Natural killer cell (primary cell): ENCODE data around the gene ANO8. TPM values are rescaled to one million over a fixed set of nuclear protein-coding genes. Genes with fewer than 3 reads are reported as not detected.

Experiments used
- ATAC-seq, 3 donors: fragments of 150-1000 bp in 2 of 3; fragments of 200-7000 bp in 1 of 3; cut with Tn5 transposase; 1 replicate in 1 of 3; 2 replicates in 2 of 3; pipeline ENCODE4 v1.10.0; 2021; ENCODE audit warnings: mild to moderate bottlenecking in 2 of 3, moderate library complexity in 2 of 3
- DNase-seq, 2 donors: peaks; one replicate each; pipeline versions ENCODE4 v3.0.0 to v3.0.0-alpha.2; 2013 to 2021; ENCODE audit warnings: mixed read lengths in 1 of 2
- H3K27ac ChIP-seq: one replicate; pipeline ENCODE4 v1.5.1; 2013; ENCODE audit warnings: mild to moderate bottlenecking, low read length
- H3K27me3 ChIP-seq: one replicate; pipeline ENCODE4 v1.6.1; 2013; ENCODE audit warnings: low read length; ENCODE audit not compliant: control insufficient read depth, insufficient read depth
- H3K36me3 ChIP-seq: one replicate; pipeline ENCODE4 v1.6.1; 2013; ENCODE audit warnings: low read length; ENCODE audit not compliant: control insufficient read depth, insufficient read depth
- H3K4me1 ChIP-seq: one replicate; pipeline ENCODE4 v1.6.1; 2013; ENCODE audit warnings: low read length; ENCODE audit not compliant: control insufficient read depth, insufficient read depth
- H3K4me3 ChIP-seq: one replicate; pipeline ENCODE4 v1.5.1; 2013; ENCODE audit warnings: low read length
- H3K9me3 ChIP-seq: one replicate; pipeline ENCODE4 v1.6.1; 2013; ENCODE audit warnings: low read length; ENCODE audit not compliant: control insufficient read depth, insufficient read depth
- H3K27ac Mint-ChIP-seq, 2 donors: one replicate each; pipeline ENCODE4 v1.8.0; 2022; ENCODE audit warnings: mild to moderate bottlenecking in 2 of 2, mixed read lengths in 2 of 2, moderate library complexity in 1 of 2
- H3K27me3 Mint-ChIP-seq, 2 donors: one replicate each; pipeline ENCODE4 v1.8.0; 2022; ENCODE audit warnings: low read depth in 2 of 2, mixed read lengths in 2 of 2
- H3K36me3 Mint-ChIP-seq: one replicate; pipeline ENCODE4 v1.8.0; 2022; ENCODE audit warnings: mixed read lengths
- H3K4me1 Mint-ChIP-seq, 2 donors: one replicate each; pipeline ENCODE4 v1.8.0; 2022; ENCODE audit warnings: mixed read lengths in 2 of 2
- H3K4me3 Mint-ChIP-seq: one replicate; pipeline ENCODE4 v1.8.0; 2022; ENCODE audit warnings: mild to moderate bottlenecking, moderate library complexity, mixed read lengths
- H3K9me3 Mint-ChIP-seq, 2 donors: one replicate each; pipeline ENCODE4 v1.8.0; 2022; ENCODE audit warnings: mixed read lengths in 2 of 2
- CTCF ChIP-seq: fragments of 200-600 bp; IDR thresholded peaks from one replicate; pipeline ENCODE4 v1.8.0; 2022; ENCODE audit warnings: antibody characterized with exemption
- WGBS: methylation state at CpG from one replicate; pipeline ENCODE4 v1.1.7; 2013; ENCODE audit warnings: missing lambda C conversion rate; ENCODE audit not compliant: insufficient coverage; 5-methylcytosine and 5-hydroxymethylcytosine counted together
- intact Hi-C: fragments of 100-400 bp; cut with micrococcal nuclease; formaldehyde crosslinking; loops from one replicate; pipeline ENCODE4 v1.14.2; 2022
- total RNA-seq, 4 donors: library from RNA; stranded (reverse); fragments of 120-200 nt in 1 of 4; gene quantifications; one replicate each; pipeline versions ENCODE4 v1.2.3 to v1.2.4, GENCODE V29; 2013 to 2022

ANO8 gene
- total RNA-seq, 3 donors from 2014 or later (not counting 1 experiment from before 2014, with no cell fraction given) = 18.5 to 24.7 (median 19.1) TPM

- no peak for TF ChIP-seq CTCF
- no peaks in the 10 kb centered on the region for H3K36me3 ChIP-seq
- Mint-ChIP-seq H3K27ac (peak overlapping the region; percentile 81 to 89), H3K36me3 (no peaks in the 10 kb centered on the region), H3K27me3 (no peaks in the 10 kb centered on the region), H3K4me3 (peak overlapping the region; percentile 82), H3K9me3 (no peaks in the 10 kb centered on the region), H3K4me1 (peaks cover 27 to 44% of the 10 kb centered on the region in 2 donors)
- no peak for DNase-seq
- peak overlapping the region; percentile 58 for H3K27ac ChIP-seq
- H3K4me3 ChIP-seq = peak overlapping the region; percentile 55
- H3K27me3 ChIP-seq = no peaks in the 10 kb centered on the region
- peaks cover 49% of the 10 kb centered on the region for H3K4me1 ChIP-seq
- no peaks in the 10 kb centered on the region for H3K9me3 ChIP-seq
- ATAC-seq = no peak
- 2% methylated on average over 7 of the region's 7 CpGs for WGBS
- intact Hi-C loops = loop anchor here (1.0 kb wide), 1 partner anchor 38 kb away; the partner anchor contains the start of gene BABAM1
These were observed 29.5 kb downstream of the ANO8 start for GRCh38 chr19:17305216-17305516.

- DNase-seq (no peak), ATAC-seq (no peak)
- no peaks in the 10 kb centered on the region for H3K27me3 Mint-ChIP-seq
- H3K9me3 Mint-ChIP-seq = no peaks in the 10 kb centered on the region
- H3K27ac Mint-ChIP-seq = peak overlapping the region; percentile 81 to 89
- H3K4me1 Mint-ChIP-seq = peaks cover 23 to 39% of the 10 kb centered on the region in 2 donors
- peaks cover 43% of the 10 kb centered on the region for H3K4me1 ChIP-seq
- H3K4me3 Mint-ChIP-seq = peak overlapping the region; percentile 82
- 95% methylated on average over 10 of the region's 12 CpGs for WGBS
- no peak overlapping the region for H3K4me3 ChIP-seq
- peak overlapping the region; percentile 58 for H3K27ac ChIP-seq
- no peaks in the 10 kb centered on the region for H3K27me3 ChIP-seq
- TF ChIP-seq CTCF = no peak
- H3K9me3 ChIP-seq = no peaks in the 10 kb centered on the region
- no peaks in the 10 kb centered on the region for H3K36me3 Mint-ChIP-seq
- intact Hi-C loops = loop anchor here (1.0 kb wide), 1 partner anchor 37 kb away; the partner anchor contains the start of gene BABAM1
- H3K36me3 ChIP-seq = no peaks in the 10 kb centered on the region
These were observed 30.1 kb downstream of the ANO8 start for GRCh38 chr19:17304386-17305215.

GRCh38 chr19:17303940-17304267, 30.8 kb downstream of the ANO8 start:
- Histone ChIP-seq H3K36me3 (no peaks in the 10 kb centered on the region), H3K9me3 (no peaks in the 10 kb centered on the region), H3K4me3 (no peak overlapping the region), H3K27me3 (no peaks in the 10 kb centered on the region), H3K27ac (no peak overlapping the region), H3K4me1 (peaks cover 40% of the 10 kb centered on the region)
- H3K27me3 Mint-ChIP-seq = no peaks in the 10 kb centered on the region
- no peak for TF ChIP-seq CTCF
- no peaks in the 10 kb centered on the region for H3K9me3 Mint-ChIP-seq
- ATAC-seq (no peak), DNase-seq (no peak)
- 94% methylated on average over 12 of the region's 12 CpGs for WGBS
- H3K36me3 Mint-ChIP-seq = no peaks in the 10 kb centered on the region
- peaks cover 16 to 32% of the 10 kb centered on the region in 2 donors for H3K4me1 Mint-ChIP-seq
- intact Hi-C loops = no loop called here
- H3K4me3 Mint-ChIP-seq = peak overlapping the region; percentile 78
- H3K27ac Mint-ChIP-seq = peak overlapping the region in 1 of 2 donors; percentile 89
